Activated CD8-positive, alpha-beta memory T cell treated with anti-CD3 and anti-CD28 coated beads, Interleukin-2, amount 50 U/mL, for 24 hours (primary cell): ENCODE measurements around the gene ECEL1.

Source experiments
- DNase-seq: peaks from one replicate; pipeline ENCODE4 v3.0.0-alpha.2; 2020; ENCODE audit errors: extremely low read depth

ECEL1 gene

GRCh38 chr2:232483923-232484627, 3.6 kb downstream of the ECEL1 start:
- no peak for DNase-seq

- DNase-seq = no peak
These were observed 4.2 kb downstream of the ECEL1 start for GRCh38 chr2:232483311-232483922.

GRCh38 chr2:232482301-232483238, 5.1 kb downstream of the ECEL1 start:
- no peak for DNase-seq

GRCh38 chr2:232481322-232482140, 6.1 kb downstream of the ECEL1 start:
- no peak for DNase-seq

- DNase-seq = no peak
These were observed 7.1 kb downstream of the ECEL1 start for GRCh38 chr2:232480201-232481190.

- no peak for DNase-seq
These were observed 8.1 kb downstream of the ECEL1 start for GRCh38 chr2:232479341-232480200.

- no peak for DNase-seq
These were observed 8.9 kb downstream of the ECEL1 start for GRCh38 chr2:232478571-232479340.

- DNase-seq = no peak
These were observed 9.7 kb downstream of the ECEL1 start for GRCh38 chr2:232477751-232478510.

- DNase-seq = no peak
These were observed 10.8 kb downstream of the ECEL1 start for GRCh38 chr2:232476791-232477190.

GRCh38 chr2:232476045-232476444, 11.6 kb downstream of the ECEL1 start:
- no peak for DNase-seq

GRCh38 chr2:232473467-232473890, 14.2 kb downstream of the ECEL1 start:
- DNase-seq = no peak

- no peak for DNase-seq
These were observed 21.4 kb downstream of the ECEL1 start for GRCh38 chr2:232466221-232466620.

- DNase-seq = no peak
These were observed 22.6 kb downstream of the ECEL1 start for GRCh38 chr2:232465061-232465460.

GRCh38 chr2:232464544-232464885, 23.1 kb downstream of the ECEL1 start:
- DNase-seq = no peak

GRCh38 chr2:232463701-232464543, 23.7 kb downstream of the ECEL1 start:
- DNase-seq = no peak

- no peak for DNase-seq
These were observed 27.5 kb downstream of the ECEL1 start for GRCh38 chr2:232460171-232460570.

GRCh38 chr2:232459419-232460035, 28.1 kb downstream of the ECEL1 start:
- DNase-seq = no peak
